PC-3 (cell line): ENCODE measurements around the gene NEU2.

Experiments
- EZH2 ChIP-seq: fragments of 300-600 bp; sonication (generic); IDR thresholded peaks from one replicate; pipeline ENCODE4 v1.6.1; 2017; ENCODE audit warnings: antibody characterized with exemption, mild to moderate bottlenecking, low read length; ENCODE audit not compliant: unreplicated experiment
- EZH2phosphoT487 ChIP-seq: fragments of 300-600 bp; sonication (generic); IDR thresholded peaks from 2 replicates; pipeline ENCODE4 v1.6.1; 2018; ENCODE audit warnings: mild to moderate bottlenecking, antibody characterized with exemption, low read length, borderline replicate concordance
- TF ChIP-seq, protein P1 (sequence below): fragments of 300-600 bp; sonication (generic); conservative IDR thresholded peaks from 2 replicates; pipeline ENCODE4 v1.5.1; 2017; ENCODE audit warnings: antibody characterized with exemption, low read depth, mild to moderate bottlenecking, low read length

DNA sequence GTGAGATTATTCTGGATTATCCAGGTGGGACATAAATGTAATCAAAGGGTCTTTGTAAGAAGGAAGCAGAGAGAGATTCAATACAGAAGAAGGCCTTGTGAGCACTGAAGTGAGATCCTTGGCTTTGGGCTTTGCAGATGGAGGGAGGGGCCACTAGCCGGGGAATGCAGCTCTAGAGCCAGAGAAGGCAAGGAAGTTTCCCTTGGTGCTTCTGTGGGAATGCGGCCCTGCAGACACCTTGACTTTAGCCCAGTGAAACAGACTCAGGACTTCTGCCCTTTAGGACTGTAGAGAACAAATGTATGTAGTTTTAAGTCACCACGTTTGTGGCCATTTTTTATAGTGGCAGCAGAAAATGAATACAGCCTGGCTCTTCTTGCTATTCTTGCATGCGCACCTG lies 8.1 kb downstream of the NEU2 start:
- TF ChIP-seq EZH2 (no peak), EZH2phosphoT487 (no peak)
- TF ChIP-seq, protein P1, sequence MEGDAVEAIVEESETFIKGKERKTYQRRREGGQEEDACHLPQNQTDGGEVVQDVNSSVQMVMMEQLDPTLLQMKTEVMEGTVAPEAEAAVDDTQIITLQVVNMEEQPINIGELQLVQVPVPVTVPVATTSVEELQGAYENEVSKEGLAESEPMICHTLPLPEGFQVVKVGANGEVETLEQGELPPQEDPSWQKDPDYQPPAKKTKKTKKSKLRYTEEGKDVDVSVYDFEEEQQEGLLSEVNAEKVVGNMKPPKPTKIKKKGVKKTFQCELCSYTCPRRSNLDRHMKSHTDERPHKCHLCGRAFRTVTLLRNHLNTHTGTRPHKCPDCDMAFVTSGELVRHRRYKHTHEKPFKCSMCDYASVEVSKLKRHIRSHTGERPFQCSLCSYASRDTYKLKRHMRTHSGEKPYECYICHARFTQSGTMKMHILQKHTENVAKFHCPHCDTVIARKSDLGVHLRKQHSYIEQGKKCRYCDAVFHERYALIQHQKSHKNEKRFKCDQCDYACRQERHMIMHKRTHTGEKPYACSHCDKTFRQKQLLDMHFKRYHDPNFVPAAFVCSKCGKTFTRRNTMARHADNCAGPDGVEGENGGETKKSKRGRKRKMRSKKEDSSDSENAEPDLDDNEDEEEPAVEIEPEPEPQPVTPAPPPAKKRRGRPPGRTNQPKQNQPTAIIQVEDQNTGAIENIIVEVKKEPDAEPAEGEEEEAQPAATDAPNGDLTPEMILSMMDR, result no peak
